Osteoblast (primary cell): ENCODE measurements around the gene CRHR1. TPM values are rescaled to one million over a fixed set of nuclear protein-coding genes. Genes with fewer than 3 reads are reported as not detected.

Source experiments
- DNase-seq: peaks from one replicate; pipeline ENCODE4 v3.0.0; 2011; ENCODE audit warnings: low spot score, mixed read lengths; ENCODE audit not compliant: insufficient read length; ENCODE audit errors: missing footprints
- H2AFZ ChIP-seq: 2 replicates; pipeline ENCODE4 v1.6.0; 2011; ENCODE audit warnings: mild to moderate bottlenecking, low read length
- H3K27ac ChIP-seq: 2 replicates; pipeline ENCODE4 v1.5.1; 2011; ENCODE audit warnings: mild to moderate bottlenecking, low read depth, low read length, moderate library complexity
- H3K27me3 ChIP-seq: 2 replicates; pipeline ENCODE4 v1.6.0; 2012; ENCODE audit warnings: mild to moderate bottlenecking, control low read depth, inconsistent platforms, low read length, moderate library complexity; ENCODE audit not compliant: insufficient read depth
- H3K36me3 ChIP-seq: 2 replicates; pipeline ENCODE4 v1.5.1; 2011; ENCODE audit warnings: mild to moderate bottlenecking, low read length, control low read depth, moderate library complexity; ENCODE audit not compliant: insufficient read depth
- H3K4me1 ChIP-seq: 2 replicates; pipeline ENCODE4 v1.5.1; 2011; ENCODE audit warnings: mild to moderate bottlenecking, low read length, control low read depth, moderate library complexity; ENCODE audit not compliant: insufficient read depth
- H3K4me2 ChIP-seq: 2 replicates; pipeline ENCODE4 v1.6.0; 2011; ENCODE audit warnings: mild to moderate bottlenecking, low read length; ENCODE audit not compliant: insufficient read depth
- H3K4me3 ChIP-seq: fragments of 200-600 bp; sonication (generic); 3 replicates; pipeline ENCODE4 v1.5.1; 2012; ENCODE audit warnings: mild to moderate bottlenecking, low read length, inconsistent platforms; ENCODE audit not compliant: insufficient read depth
- H3K79me2 ChIP-seq: 2 replicates; pipeline ENCODE4 v1.6.0; 2012; ENCODE audit warnings: mild to moderate bottlenecking, low read length, control low read depth, inconsistent platforms; ENCODE audit not compliant: insufficient read depth
- H3K9me3 ChIP-seq: 2 replicates; pipeline ENCODE4 v1.5.1; 2011; ENCODE audit warnings: low read depth, low read length, control low read depth
- H4K20me1 ChIP-seq: 2 replicates; pipeline ENCODE4 v1.6.0; 2012; ENCODE audit warnings: mild to moderate bottlenecking, low read length, control low read depth; ENCODE audit not compliant: insufficient read depth
- CTCF ChIP-seq: IDR thresholded peaks from 2 replicates; pipeline ENCODE4 v1.5.1; 2011; ENCODE audit warnings: mild to moderate bottlenecking, low read depth, low read length, moderate library complexity; ENCODE audit errors: extremely low read depth
- total RNA-seq: library from RNA; depleted of rRNA; stranded (reverse); fragments of >200 nt; gene quantifications from 2 replicates; pipeline ENCODE4 v1.2.3, GENCODE V29; 2012

CRHR1 gene
- total RNA-seq, 1 donor = not detected

GRCh38 chr17:45775576-45776011 lies 8.5 kb upstream of the CRHR1 start:
- H2AFZ ChIP-seq = no peak overlapping the region
- no peak overlapping the region for H3K27ac ChIP-seq
- no peak for TF ChIP-seq CTCF
- H3K36me3 ChIP-seq = no peaks in the 10 kb centered on the region
- H3K4me3 ChIP-seq = no peak overlapping the region
- DNase-seq = no peak
- peaks cover 14% of the 10 kb centered on the region for H3K27me3 ChIP-seq
- no peaks in the 10 kb centered on the region for H3K9me3 ChIP-seq
- no peaks in the 10 kb centered on the region for H4K20me1 ChIP-seq
- no peak overlapping the region for H3K4me2 ChIP-seq
- no peaks in the 10 kb centered on the region for H3K79me2 ChIP-seq
- H3K4me1 ChIP-seq = no peaks in the 10 kb centered on the region

- no peaks in the 10 kb centered on the region for H4K20me1 ChIP-seq
- no peaks in the 10 kb centered on the region for H3K79me2 ChIP-seq
- H2AFZ ChIP-seq = no peak overlapping the region
- peak; percentile 22 for DNase-seq
- H3K4me3 ChIP-seq = no peak overlapping the region
- no peak for TF ChIP-seq CTCF
- peaks cover 16% of the 10 kb centered on the region for H3K27me3 ChIP-seq
- H3K36me3 ChIP-seq = no peaks in the 10 kb centered on the region
- H3K27ac ChIP-seq = no peak overlapping the region
- H3K4me1 ChIP-seq = no peaks in the 10 kb centered on the region
- H3K9me3 ChIP-seq = no peaks in the 10 kb centered on the region
- H3K4me2 ChIP-seq = no peak overlapping the region
Observed at GRCh38 chr17:45776896-45777295, 7.2 kb upstream of the CRHR1 start.

GRCh38 chr17:45777388-45777787 lies 6.7 kb upstream of the CRHR1 start:
- Histone ChIP-seq H2AFZ (no peak overlapping the region), H3K27me3 (peaks cover 21% of the 10 kb centered on the region), H3K36me3 (no peaks in the 10 kb centered on the region), H3K27ac (no peak overlapping the region), H3K4me2 (no peak overlapping the region), H4K20me1 (no peaks in the 10 kb centered on the region), H3K4me3 (no peak overlapping the region), H3K79me2 (no peaks in the 10 kb centered on the region), H3K4me1 (no peaks in the 10 kb centered on the region), H3K9me3 (no peaks in the 10 kb centered on the region)
- TF ChIP-seq CTCF = no peak
- no peak for DNase-seq

DNA sequence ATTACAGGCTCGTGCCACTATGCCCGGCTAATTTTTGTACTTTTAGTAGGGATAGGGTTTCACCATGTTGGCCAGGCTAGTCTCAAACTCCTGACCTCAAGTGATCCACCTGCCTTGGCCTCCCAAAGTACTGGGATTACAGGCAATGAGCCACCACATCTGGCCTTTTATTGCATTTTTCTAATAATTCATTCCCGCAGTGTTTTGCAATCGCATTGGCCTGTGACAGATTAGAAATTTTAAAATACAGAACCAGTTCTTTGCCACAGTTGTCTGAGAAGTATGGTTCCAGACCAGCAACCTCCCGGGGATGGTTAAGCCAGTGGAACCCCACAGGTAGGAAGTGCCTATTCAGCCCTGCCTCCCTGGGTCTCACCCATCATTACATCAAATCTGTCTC lies 3.2 kb upstream of the CRHR1 start:
- H3K9me3 ChIP-seq = no peaks in the 10 kb centered on the region
- no peak overlapping the region for H2AFZ ChIP-seq
- H3K4me1 ChIP-seq = no peaks in the 10 kb centered on the region
- peaks cover 54% of the 10 kb centered on the region for H3K27me3 ChIP-seq
- no peak overlapping the region for H3K27ac ChIP-seq
- peak; percentile 42 for DNase-seq
- H3K4me3 ChIP-seq = no peak overlapping the region
- no peak for TF ChIP-seq CTCF
- no peak overlapping the region for H3K4me2 ChIP-seq
- H3K79me2 ChIP-seq = no peaks in the 10 kb centered on the region
- H3K36me3 ChIP-seq = no peaks in the 10 kb centered on the region
- H4K20me1 ChIP-seq = no peaks in the 10 kb centered on the region
